Neural progenitor cell (in vitro differentiated cells): ENCODE results near the gene HMX1. TPM values are rescaled to one million over a fixed set of nuclear protein-coding genes. Genes with fewer than 3 reads are reported as not detected.

Source experiments
- DNase-seq: peaks from one replicate; pipeline ENCODE4 v3.0.0-alpha.2; 2016; ENCODE audit warnings: low spot score
- H2AFZ ChIP-seq: fragments of 200-600 bp; sonication (generic); replicated peaks from 2 replicates; pipeline ENCODE4 v1.6.1; 2016; ENCODE audit warnings: antibody characterized with exemption
- H3F3A ChIP-seq: fragments of 200-600 bp; sonication (generic); 2 replicates; pipeline ENCODE4 v1.6.1; 2016; ENCODE audit warnings: antibody characterized with exemption, low read depth
- H3K27ac ChIP-seq: fragments of 200-600 bp; sonication (generic); 2 replicates; pipeline ENCODE4 v1.5.1; 2016; ENCODE audit warnings: mild to moderate bottlenecking
- H3K27me3 ChIP-seq: fragments of 200-600 bp; sonication (generic); 2 replicates; pipeline ENCODE4 v1.6.1; 2016; ENCODE audit warnings: mild to moderate bottlenecking, moderate library complexity
- H3K36me3 ChIP-seq: fragments of 200-600 bp; sonication (generic); 2 replicates; pipeline ENCODE4 v1.5.1; 2016
- H3K4me1 ChIP-seq: fragments of 200-600 bp; sonication (generic); 2 replicates; pipeline ENCODE4 v1.6.1; 2016; ENCODE audit warnings: mixed run types
- H3K4me2 ChIP-seq: fragments of 200-600 bp; sonication (generic); 2 replicates; pipeline ENCODE4 v1.6.1; 2016
- H3K4me3 ChIP-seq: fragments of 200-600 bp; sonication (generic); 2 replicates; pipeline ENCODE4 v1.5.1; 2016
- H3K79me2 ChIP-seq: fragments of 200-600 bp; sonication (generic); 2 replicates; pipeline ENCODE4 v1.6.1; 2016; ENCODE audit warnings: low read depth
- H3K9ac ChIP-seq: fragments of 200-600 bp; sonication (generic); 2 replicates; pipeline ENCODE4 v1.6.1; 2016
- H3K9me3 ChIP-seq: fragments of 200-600 bp; sonication (generic); 2 replicates; pipeline ENCODE4 v1.5.1; 2016; ENCODE audit warnings: low read depth
- H4K20me1 ChIP-seq: fragments of 200-600 bp; sonication (generic); 2 replicates; pipeline ENCODE4 v1.6.1; 2016; ENCODE audit warnings: low read depth
- H3K27ac Mint-ChIP-seq: 3 replicates; pipeline ENCODE4 v1.8.0; 2021; ENCODE audit warnings: mixed read lengths
- H3K27me3 Mint-ChIP-seq: 2 replicates; pipeline ENCODE4 v1.8.0; 2022; ENCODE audit warnings: low read depth, mild to moderate bottlenecking, inconsistent platforms, moderate library complexity, mixed read lengths; ENCODE audit not compliant: insufficient read depth
- H3K36me3 Mint-ChIP-seq: 3 replicates; pipeline ENCODE4 v1.8.0; 2021; ENCODE audit warnings: mixed read lengths
- H3K4me1 Mint-ChIP-seq: 3 replicates; pipeline ENCODE4 v1.8.0; 2021; ENCODE audit warnings: mixed read lengths
- H3K4me3 Mint-ChIP-seq: 3 replicates; pipeline ENCODE4 v1.8.0; 2021; ENCODE audit warnings: mild to moderate bottlenecking, moderate library complexity, mixed read lengths
- H3K9me3 Mint-ChIP-seq: 3 replicates; pipeline ENCODE4 v1.8.0; 2020; ENCODE audit warnings: mixed read lengths
- EZH2 ChIP-seq: fragments of 200-600 bp; sonication (generic); IDR thresholded peaks from 2 replicates; pipeline ENCODE4 v1.6.1; 2017; ENCODE audit warnings: antibody characterized with exemption, mild to moderate bottlenecking, moderate library complexity
- EZH2phosphoT487 ChIP-seq: fragments of 200-600 bp; sonication (generic); IDR thresholded peaks from 2 replicates; pipeline ENCODE4 v1.6.1; 2017; ENCODE audit warnings: antibody characterized with exemption
- total RNA-seq: library from RNA; depleted of rRNA; stranded (reverse); fragments of >200 nt; gene quantifications from 2 replicates; pipeline ENCODE4 v1.2.3, GENCODE V29; 2015; ENCODE audit warnings: low replicate concordance
- TF ChIP-seq, protein P1 (sequence below): fragments of 200-600 bp; sonication (generic); IDR thresholded peaks from 2 replicates; pipeline ENCODE4 v1.5.1; 2017; ENCODE audit warnings: antibody characterized with exemption, mild to moderate bottlenecking

Gene HMX1
- total RNA-seq, 1 donor from 2014 or later, result not detected

- DNase-seq, result no peak
- no peak overlapping the region for H3K4me2 ChIP-seq
- Mint-ChIP-seq H3K9me3 (peaks cover 6% of the 10 kb centered on the region), H3K36me3 (no peaks in the 10 kb centered on the region), H3K4me1 (no peaks in the 10 kb centered on the region), H3K27ac (no peak overlapping the region), H3K4me3 (no peak overlapping the region), H3K27me3 (peaks cover 41% of the 10 kb centered on the region)
- no peak overlapping the region for H3K9ac ChIP-seq
- TF ChIP-seq EZH2 (no peak), EZH2phosphoT487 (no peak)
- TF ChIP-seq, protein P1, sequence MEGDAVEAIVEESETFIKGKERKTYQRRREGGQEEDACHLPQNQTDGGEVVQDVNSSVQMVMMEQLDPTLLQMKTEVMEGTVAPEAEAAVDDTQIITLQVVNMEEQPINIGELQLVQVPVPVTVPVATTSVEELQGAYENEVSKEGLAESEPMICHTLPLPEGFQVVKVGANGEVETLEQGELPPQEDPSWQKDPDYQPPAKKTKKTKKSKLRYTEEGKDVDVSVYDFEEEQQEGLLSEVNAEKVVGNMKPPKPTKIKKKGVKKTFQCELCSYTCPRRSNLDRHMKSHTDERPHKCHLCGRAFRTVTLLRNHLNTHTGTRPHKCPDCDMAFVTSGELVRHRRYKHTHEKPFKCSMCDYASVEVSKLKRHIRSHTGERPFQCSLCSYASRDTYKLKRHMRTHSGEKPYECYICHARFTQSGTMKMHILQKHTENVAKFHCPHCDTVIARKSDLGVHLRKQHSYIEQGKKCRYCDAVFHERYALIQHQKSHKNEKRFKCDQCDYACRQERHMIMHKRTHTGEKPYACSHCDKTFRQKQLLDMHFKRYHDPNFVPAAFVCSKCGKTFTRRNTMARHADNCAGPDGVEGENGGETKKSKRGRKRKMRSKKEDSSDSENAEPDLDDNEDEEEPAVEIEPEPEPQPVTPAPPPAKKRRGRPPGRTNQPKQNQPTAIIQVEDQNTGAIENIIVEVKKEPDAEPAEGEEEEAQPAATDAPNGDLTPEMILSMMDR, result no peak
- no peaks in the 10 kb centered on the region for H3K79me2 ChIP-seq
- no peaks in the 10 kb centered on the region for H3K9me3 ChIP-seq
- H3K4me1 ChIP-seq, result no peaks in the 10 kb centered on the region
- H2AFZ ChIP-seq, result no peak overlapping the region
- H3K27me3 ChIP-seq, result peaks cover 57% of the 10 kb centered on the region
- no peak overlapping the region for H3K4me3 ChIP-seq
- H3K36me3 ChIP-seq, result no peaks in the 10 kb centered on the region
- no peaks in the 10 kb centered on the region for H3F3A ChIP-seq
- H4K20me1 ChIP-seq, result no peaks in the 10 kb centered on the region
- H3K27ac ChIP-seq, result no peak overlapping the region
Observed at GRCh38 chr4:8847331-8847730, 24.3 kb downstream of the HMX1 start.

GRCh38 chr4:8846826-8847225 is 24.8 kb downstream of the HMX1 start:
- Mint-ChIP-seq H3K4me3 (no peak overlapping the region), H3K27me3 (peaks cover 37% of the 10 kb centered on the region), H3K27ac (no peak overlapping the region), H3K4me1 (no peaks in the 10 kb centered on the region), H3K9me3 (peaks cover 6% of the 10 kb centered on the region), H3K36me3 (no peaks in the 10 kb centered on the region)
- no peak overlapping the region for H3K4me2 ChIP-seq
- H3F3A ChIP-seq, result no peaks in the 10 kb centered on the region
- no peak overlapping the region for H2AFZ ChIP-seq
- H3K4me3 ChIP-seq, result no peak overlapping the region
- no peaks in the 10 kb centered on the region for H3K9me3 ChIP-seq
- no peaks in the 10 kb centered on the region for H3K36me3 ChIP-seq
- H3K27ac ChIP-seq, result no peak overlapping the region
- H3K4me1 ChIP-seq, result no peaks in the 10 kb centered on the region
- TF ChIP-seq, protein P1, result no peak
- TF ChIP-seq EZH2phosphoT487, result no peak
- H3K9ac ChIP-seq, result no peak overlapping the region
- H3K27me3 ChIP-seq, result peaks cover 57% of the 10 kb centered on the region
- no peak for DNase-seq
- no peaks in the 10 kb centered on the region for H4K20me1 ChIP-seq
- H3K79me2 ChIP-seq, result no peaks in the 10 kb centered on the region

- no peak overlapping the region for H3K4me3 Mint-ChIP-seq
- no peaks in the 10 kb centered on the region for H3K79me2 ChIP-seq
- no peak overlapping the region for H3K27ac ChIP-seq
- H3K36me3 ChIP-seq, result no peaks in the 10 kb centered on the region
- peaks cover 6% of the 10 kb centered on the region for H3K9me3 Mint-ChIP-seq
- no peaks in the 10 kb centered on the region for H3K4me1 ChIP-seq
- peaks cover 34% of the 10 kb centered on the region for H3K27me3 Mint-ChIP-seq
- no peak overlapping the region for H3K27ac Mint-ChIP-seq
- TF ChIP-seq, protein P1, result no peak
- TF ChIP-seq EZH2phosphoT487 (no peak), EZH2 (no peak)
- H3K27me3 ChIP-seq, result peaks cover 52% of the 10 kb centered on the region
- H4K20me1 ChIP-seq, result no peaks in the 10 kb centered on the region
- no peaks in the 10 kb centered on the region for H3F3A ChIP-seq
- no peaks in the 10 kb centered on the region for H3K4me1 Mint-ChIP-seq
- H3K4me2 ChIP-seq, result no peak overlapping the region
- H3K9ac ChIP-seq, result no peak overlapping the region
- no peaks in the 10 kb centered on the region for H3K9me3 ChIP-seq
- H3K36me3 Mint-ChIP-seq, result no peaks in the 10 kb centered on the region
- no peak overlapping the region for H3K4me3 ChIP-seq
- no peak for DNase-seq
- no peak overlapping the region for H2AFZ ChIP-seq
Observed at GRCh38 chr4:8846046-8846720, 25.5 kb downstream of the HMX1 start.
